Suppressor macrophage treated with lipopolysaccharide for 4 hours (primary cell): ENCODE measurements around the gene DGUOK.

Experiments
- DNase-seq: peaks from one replicate; pipeline ENCODE4 v3.0.0-alpha.2; 2020

DGUOK gene

GRCh38 chr2:73981081-73982001, 54.7 kb downstream of the DGUOK start:
- peak; percentile 65 for DNase-seq

- DNase-seq, result no peak
Measured at GRCh38 chr2:73982140-73982617, 55.5 kb downstream of the DGUOK start.

DNA sequence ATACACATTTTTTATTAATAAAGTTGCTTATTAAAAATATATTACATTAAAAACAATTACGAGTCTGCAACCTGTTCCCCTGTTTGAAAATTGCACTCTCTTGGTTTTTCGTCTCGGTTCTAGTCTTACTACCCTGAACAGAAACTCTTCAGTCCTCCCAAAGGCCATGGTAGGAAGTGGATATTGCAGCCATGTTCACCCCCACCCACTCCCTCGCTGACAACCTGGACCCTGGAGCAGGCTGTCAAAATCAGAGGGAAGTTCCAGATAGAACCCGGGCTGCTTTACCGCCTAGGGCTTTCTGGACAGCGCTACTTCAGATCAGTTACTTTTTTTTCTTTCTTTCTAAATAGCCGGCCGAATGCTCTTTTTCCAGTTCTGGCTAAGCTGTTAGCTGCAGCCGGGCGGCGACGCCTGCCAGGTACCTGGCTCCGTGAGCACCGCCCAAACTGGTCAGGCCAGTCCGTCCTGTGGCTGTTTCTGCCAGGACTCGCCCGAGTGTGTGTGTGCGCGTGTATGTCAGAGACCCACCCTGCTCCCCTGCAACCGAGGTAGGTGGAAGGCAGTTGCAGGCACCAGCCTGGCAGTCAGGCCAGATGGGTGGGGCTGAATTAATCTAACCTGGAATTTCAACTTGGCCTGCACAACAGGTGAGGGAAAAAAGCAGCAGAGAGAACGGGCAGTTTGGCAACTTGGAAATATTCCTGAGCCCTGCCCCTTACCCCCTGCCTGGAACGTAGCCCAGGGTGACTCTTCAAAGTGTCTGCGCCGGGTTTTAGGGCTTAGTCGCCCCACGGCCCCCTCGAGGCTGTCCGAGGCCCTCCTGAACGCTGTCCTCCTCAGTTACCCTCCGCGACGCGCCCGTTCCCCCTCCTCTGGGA, 56.9 kb downstream of the DGUOK start:
- DNase-seq, result peak; percentile 72

- peak; percentile 71 for DNase-seq
Measured at GRCh38 chr2:73984203-73984921, 57.7 kb downstream of the DGUOK start, which contains the start of gene TET3. TSS of gene TET3 (plus strand) at chr2:73984910. CDS start at chr2:73986404, 1,494 bp downstream.

DNA sequence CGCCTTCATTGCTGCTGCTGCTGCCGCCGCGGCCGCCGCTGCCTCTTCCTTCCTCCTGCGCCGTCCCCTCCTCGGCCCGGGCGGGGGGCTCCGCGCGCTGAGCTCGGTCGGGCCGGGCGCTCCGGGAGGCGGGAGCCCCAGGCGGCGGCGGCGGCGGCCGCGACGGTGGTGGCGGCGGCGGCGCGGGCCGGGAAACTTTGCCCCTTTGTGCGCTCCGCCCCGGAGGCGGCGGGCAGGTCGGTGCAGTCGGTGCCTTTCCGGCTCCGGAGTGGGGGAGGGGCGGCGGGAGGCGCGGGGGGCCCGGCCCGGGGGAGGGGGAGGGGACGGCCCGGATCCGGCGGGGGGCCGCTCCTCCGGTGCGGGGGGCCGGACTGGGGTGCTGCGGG, 58.2 kb downstream of the DGUOK start:
- no peak for DNase-seq

DNA sequence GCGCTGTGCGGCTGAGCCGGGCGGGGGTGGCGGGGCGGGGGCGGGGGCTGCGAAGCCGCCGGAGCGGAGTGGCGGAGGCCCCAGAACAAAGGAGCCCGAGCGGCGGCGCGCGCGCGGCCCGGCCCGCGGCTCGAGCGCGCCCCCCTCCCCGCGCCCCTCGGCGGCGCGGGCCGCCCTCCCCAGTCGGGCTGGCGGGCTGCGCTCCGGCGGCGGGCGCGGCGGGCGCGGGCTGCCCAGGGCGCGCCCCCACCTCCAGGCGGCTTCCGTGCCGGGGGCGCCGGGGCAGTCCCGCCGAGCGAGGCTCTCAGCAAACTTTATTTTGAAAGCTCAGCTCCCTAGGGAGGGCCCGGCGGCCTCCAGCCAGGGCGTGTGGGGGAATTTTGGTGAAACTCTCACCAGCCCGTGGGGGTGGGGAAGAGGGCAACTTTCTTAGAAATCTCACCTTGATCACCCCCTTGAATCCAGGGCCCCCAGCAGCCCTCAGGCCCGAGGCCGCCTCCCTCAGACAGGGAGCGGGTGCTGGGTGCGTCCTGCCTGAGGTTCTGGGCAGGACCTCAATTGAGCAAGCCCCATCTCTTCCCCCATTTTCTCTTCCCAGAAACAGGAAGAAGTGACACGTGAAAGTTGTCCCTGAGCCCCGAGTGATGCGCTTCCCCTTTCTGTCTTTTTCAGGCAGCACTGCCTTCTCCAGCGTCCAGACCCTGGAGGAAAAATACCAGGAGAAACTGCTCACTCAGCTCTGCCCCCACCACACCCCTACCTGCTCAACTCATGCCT, 58.8 kb downstream of the DGUOK start:
- peak; percentile 91 for DNase-seq

GRCh38 chr2:73986085-73986681, 59.5 kb downstream of the DGUOK start:
- DNase-seq, result no peak

DNA sequence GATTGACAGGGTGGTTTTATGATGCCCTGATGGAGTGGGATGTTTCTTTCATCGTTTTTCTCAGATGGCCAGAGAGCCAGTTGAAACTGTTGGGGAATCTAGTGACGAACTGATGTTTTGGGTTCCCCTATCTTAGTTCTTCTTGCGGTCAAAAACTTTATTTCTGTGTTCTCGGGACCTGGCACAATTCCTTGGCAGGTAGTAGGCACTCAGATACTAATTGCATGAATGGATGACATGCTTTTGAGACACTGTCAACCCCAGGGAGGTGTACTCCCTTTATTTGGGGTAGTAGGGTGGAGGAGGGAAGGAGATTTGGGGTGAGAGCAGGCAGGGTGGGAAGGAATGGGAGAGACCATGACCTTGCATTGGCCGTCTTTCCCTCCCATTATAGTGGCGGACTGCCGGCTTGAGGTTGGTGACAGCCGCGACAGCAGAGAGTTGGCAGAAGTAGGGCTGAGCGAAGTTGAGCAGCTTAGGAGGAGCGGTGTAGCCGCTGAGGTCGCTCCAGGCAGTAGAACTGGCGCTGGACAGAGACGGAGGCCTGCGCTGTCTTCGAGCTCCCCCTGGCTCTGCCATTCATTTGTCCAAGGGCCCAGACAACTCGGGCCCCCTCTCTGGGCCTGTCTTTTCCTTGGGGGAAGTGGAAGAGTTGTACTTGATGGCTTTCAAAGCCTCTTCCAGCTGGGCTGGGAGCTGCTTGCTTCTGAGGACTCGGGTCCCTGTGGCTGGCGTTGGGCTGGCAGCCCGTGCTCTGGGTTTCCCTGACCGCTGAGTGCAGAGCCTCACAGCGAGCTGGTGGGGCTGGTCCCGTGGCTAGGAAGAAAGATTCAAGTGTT, 60.6 kb downstream of the DGUOK start:
- peak; percentile 69 for DNase-seq

GRCh38 chr2:73987948-73988700, 61.4 kb downstream of the DGUOK start:
- no peak for DNase-seq

- DNase-seq, result no peak
Measured at GRCh38 chr2:73989972-73990371, 63.3 kb downstream of the DGUOK start.

- no peak for DNase-seq
Measured at GRCh38 chr2:73990531-73990930, 63.9 kb downstream of the DGUOK start.

DNA sequence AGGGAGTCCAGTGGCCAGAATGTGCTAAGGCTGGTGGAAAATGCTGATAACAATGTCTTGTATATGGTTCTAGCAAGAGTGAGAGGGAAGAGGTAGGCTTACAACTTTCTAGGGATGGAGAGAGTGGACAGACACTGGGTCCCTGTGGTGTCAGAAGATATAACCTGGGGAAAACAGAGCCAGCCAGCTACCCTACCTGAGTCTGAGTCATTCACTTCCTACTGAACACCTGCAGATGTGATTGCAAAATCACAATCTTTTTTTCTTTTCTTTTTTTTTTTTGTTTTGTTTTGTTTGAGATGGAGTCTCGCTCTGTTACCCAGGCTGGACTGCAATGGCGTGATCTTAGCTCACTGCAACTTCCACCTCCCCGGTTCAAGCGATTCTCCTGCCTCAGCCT, 65.4 kb downstream of the DGUOK start:
- DNase-seq, result no peak

GRCh38 chr2:73993376-73993775, 66.7 kb downstream of the DGUOK start:
- no peak for DNase-seq

DNA sequence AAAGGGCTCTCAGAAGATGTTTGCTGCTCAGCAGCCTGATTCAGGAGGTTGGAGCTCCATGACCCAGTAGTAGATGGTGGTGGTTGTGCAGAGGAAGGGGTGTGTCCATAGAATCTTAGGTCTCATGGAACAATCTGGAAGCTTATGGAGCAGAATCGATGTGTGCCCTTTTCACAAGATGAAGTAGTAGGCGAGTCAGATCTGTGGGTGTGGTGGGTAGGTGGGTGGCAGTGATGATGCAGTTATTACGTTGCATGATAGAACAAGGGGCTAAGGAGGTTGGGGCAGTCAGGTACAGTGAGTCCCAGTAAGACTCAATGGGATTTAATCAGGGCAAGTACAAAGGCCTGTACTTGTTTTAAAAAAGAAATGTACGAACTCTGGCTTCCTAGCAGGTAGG, 67.1 kb downstream of the DGUOK start:
- DNase-seq, result peak; percentile 26

DNA sequence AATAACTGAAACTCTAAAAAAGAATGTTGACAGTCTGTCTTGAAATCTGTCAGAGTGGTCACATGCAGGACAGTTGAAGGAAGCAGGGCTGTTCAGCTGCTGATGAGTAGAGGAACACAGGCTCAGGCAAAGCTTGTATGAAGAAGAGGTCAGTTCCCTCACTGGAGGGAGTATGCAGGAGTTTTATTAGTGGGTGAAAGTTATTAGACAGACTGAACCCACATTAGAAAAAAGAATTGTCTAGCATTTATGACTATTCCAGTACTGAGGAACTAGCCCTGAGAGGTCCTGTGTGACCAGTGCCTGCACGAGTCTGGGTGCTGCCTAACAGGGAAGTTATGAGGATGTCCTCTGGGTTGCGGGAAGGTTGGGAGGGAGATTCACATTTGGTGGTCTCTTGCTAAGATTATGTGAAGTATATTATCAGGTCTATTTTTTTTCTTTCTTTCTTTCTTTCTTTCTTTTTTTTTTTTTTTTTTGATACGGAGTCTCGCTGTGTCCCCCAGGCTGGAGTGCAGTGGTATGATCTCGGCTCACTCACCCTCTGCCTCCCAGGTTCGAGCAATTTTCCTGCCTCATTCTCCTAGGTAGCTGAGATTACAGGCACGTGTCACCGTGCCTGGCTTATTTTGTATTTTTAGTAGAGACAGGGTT, 67.6 kb downstream of the DGUOK start:
- DNase-seq, result peak; percentile 38

- DNase-seq, result no peak
Measured at GRCh38 chr2:73995810-73996209, 69.1 kb downstream of the DGUOK start.

- no peak for DNase-seq
Measured at GRCh38 chr2:73997813-73998212, 71.1 kb downstream of the DGUOK start.

GRCh38 chr2:73998451-73998850, 71.8 kb downstream of the DGUOK start:
- DNase-seq, result no peak

DNA sequence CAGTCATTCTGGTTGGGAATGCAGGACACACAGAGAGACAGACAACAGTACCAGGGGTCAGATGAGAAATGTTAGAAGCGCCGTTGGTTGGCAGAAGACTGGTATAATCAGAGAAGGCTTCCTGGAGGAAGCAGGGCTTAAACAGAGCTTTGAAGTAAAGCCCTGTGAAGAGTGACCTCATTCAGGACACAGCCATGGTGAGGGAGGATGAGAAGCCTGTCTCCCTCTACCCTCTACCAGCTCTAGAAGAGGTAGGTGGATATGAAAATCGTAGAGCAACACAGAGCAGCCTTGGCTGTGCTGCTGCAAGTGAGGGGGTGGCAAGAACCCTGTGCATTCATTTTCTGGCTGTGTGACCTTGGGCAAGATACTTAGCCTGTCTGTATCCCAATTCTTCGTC, 72.3 kb downstream of the DGUOK start:
- DNase-seq, result no peak
